Neural cell (in vitro differentiated cells): Measurements from ENCODE around the gene PNPLA2. TPM values are rescaled to one million over a fixed set of nuclear protein-coding genes. Genes with fewer than 3 reads are reported as not detected.

Experiments
- H2AFZ ChIP-seq: fragments of 200-600, 300-800 bp; sonication (generic), shearing (Covaris generic); 2 replicates; pipeline ENCODE4 v1.6.0; 2014; ENCODE audit warnings: low read depth, mild to moderate bottlenecking, antibody characterized with exemption, low read length, moderate library complexity
- H3F3A ChIP-seq: fragments of 200-600 bp; shearing (Covaris generic); 2 replicates; pipeline ENCODE4 v1.6.1; 2016; ENCODE audit warnings: mild to moderate bottlenecking, moderate library complexity, mixed read lengths, antibody characterized with exemption, low read length; ENCODE audit not compliant: insufficient read depth, poor library complexity, severe bottlenecking
- H3K27ac ChIP-seq: fragments of 200-600, 300-800 bp; sonication (generic), shearing (Covaris generic); 2 replicates; pipeline ENCODE4 v1.5.1; 2014; ENCODE audit warnings: mild to moderate bottlenecking, low read length, moderate library complexity
- H3K27me3 ChIP-seq: fragments of 300-800, 200-600 bp; sonication (generic), shearing (Covaris generic); 2 replicates; pipeline ENCODE4 v1.6.0; 2014; ENCODE audit warnings: mild to moderate bottlenecking, low read depth, low read length, moderate library complexity; ENCODE audit not compliant: insufficient read depth
- H3K36me3 ChIP-seq: fragments of 300-800, 200-600 bp; sonication (generic), shearing (Covaris generic); 2 replicates; pipeline ENCODE4 v1.5.1; 2014; ENCODE audit warnings: mild to moderate bottlenecking, antibody characterized with exemption, low read length, moderate library complexity; ENCODE audit not compliant: insufficient read depth
- H3K4me2 ChIP-seq: fragments of 300-800, 200-600 bp; sonication (generic), shearing (Covaris generic); 2 replicates; pipeline ENCODE4 v1.6.0; 2014; ENCODE audit warnings: mild to moderate bottlenecking, low read length
- H3K4me3 ChIP-seq: fragments of 300-800, 200-600 bp; sonication (generic), shearing (Covaris generic); 2 replicates; pipeline ENCODE4 v1.5.1; 2014; ENCODE audit warnings: mild to moderate bottlenecking, low read length, moderate library complexity
- H3K79me2 ChIP-seq: fragments of 200-600 bp; shearing (Covaris generic); replicated peaks from 2 replicates; pipeline ENCODE4 v1.6.0; 2014; ENCODE audit warnings: mild to moderate bottlenecking, low read length, moderate library complexity; ENCODE audit not compliant: insufficient read depth
- H3K9ac ChIP-seq: fragments of 300-800, 200-600 bp; sonication (generic), shearing (Covaris generic); 2 replicates; pipeline ENCODE4 v1.6.1; 2016; ENCODE audit warnings: mild to moderate bottlenecking, low read length, mixed read lengths
- H3K9me2 ChIP-seq: fragments of 200-600 bp; shearing (Covaris generic); 2 replicates; pipeline ENCODE4 v1.6.1; 2016; ENCODE audit warnings: mild to moderate bottlenecking, low read length, mixed read lengths; ENCODE audit not compliant: insufficient read depth
- H3K9me3 ChIP-seq: fragments of 200-600, 300-800 bp; sonication (generic), shearing (Covaris generic); 2 replicates; pipeline ENCODE4 v1.6.1; 2016; ENCODE audit warnings: mild to moderate bottlenecking, mixed run types, low read length, moderate library complexity, mixed read lengths
- H4K20me1 ChIP-seq: fragments of 200-600 bp; shearing (Covaris generic); 2 replicates; pipeline ENCODE4 v1.6.1; 2016; ENCODE audit warnings: mild to moderate bottlenecking, mixed run types; ENCODE audit not compliant: insufficient read depth
- CTCF ChIP-seq: fragments of 450-650 bp; IDR thresholded peaks from 2 replicates; pipeline ENCODE4 v1.5.1; 2014; ENCODE audit warnings: antibody characterized with exemption, mild to moderate bottlenecking, moderate library complexity; ENCODE audit not compliant: poor library complexity, severe bottlenecking
- EZH2 ChIP-seq: fragments of 200-600, 300-800 bp; shearing (Covaris generic), sonication (generic); IDR thresholded peaks from 2 replicates; pipeline ENCODE4 v1.6.1; 2014; ENCODE audit warnings: antibody characterized with exemption, low read length, borderline replicate concordance, mild to moderate bottlenecking; ENCODE audit not compliant: insufficient read depth, poor library complexity, severe bottlenecking
- MXI1 ChIP-seq: fragments of 450-650 bp; conservative IDR thresholded peaks from 2 replicates; pipeline ENCODE4 v1.6.1; 2014; ENCODE audit warnings: antibody characterized with exemption, mild to moderate bottlenecking; ENCODE audit not compliant: poor library complexity, severe bottlenecking
- POLR2AphosphoS5 ChIP-seq: IDR thresholded peaks from 2 replicates; pipeline ENCODE4 v1.6.1; 2012
- RAD21 ChIP-seq: fragments of 450-650 bp; conservative IDR thresholded peaks from 2 replicates; pipeline ENCODE4 v1.6.1; 2014; ENCODE audit warnings: antibody characterized with exemption, mild to moderate bottlenecking, moderate library complexity
- REST ChIP-seq: IDR thresholded peaks from 2 replicates; pipeline ENCODE4 v1.6.1; 2012; ENCODE audit warnings: borderline replicate concordance
- SMC3 ChIP-seq: fragments of 450-650 bp; conservative IDR thresholded peaks from 2 replicates; pipeline ENCODE4 v1.6.1; 2014; ENCODE audit warnings: antibody characterized with exemption, mild to moderate bottlenecking, moderate library complexity; ENCODE audit not compliant: poor library complexity
- TAF1 ChIP-seq: IDR thresholded peaks from 2 replicates; pipeline ENCODE4 v1.6.1; 2012; ENCODE audit warnings: low read depth
- polyA plus RNA-seq: library from polyadenylated mRNA; depleted of rRNA; stranded (reverse); fragments of >200 nt; gene quantifications from 2 replicates; pipeline ENCODE4 v1.2.3, GENCODE V29; 2014

PNPLA2 gene
- polyA plus RNA-seq, 1 donor from 2014 or later = 7.8 TPM

- peak overlapping the region; percentile 99 for H3K9ac ChIP-seq
- peak overlapping the region; percentile 99 for H3K27ac ChIP-seq
- peak overlapping the region; percentile 63 for H3K4me2 ChIP-seq
- H2AFZ ChIP-seq = no peak overlapping the region
- H3K79me2 ChIP-seq = peaks cover 13% of the 10 kb centered on the region
- TF ChIP-seq EZH2 = no peak
- no peak for TF ChIP-seq TAF1
- TF ChIP-seq CTCF = no peak
- TF ChIP-seq REST = no peak
- no peaks in the 10 kb centered on the region for H4K20me1 ChIP-seq
- no peaks in the 10 kb centered on the region for H3K9me3 ChIP-seq
- H3F3A ChIP-seq = no peaks in the 10 kb centered on the region
- no peaks in the 10 kb centered on the region for H3K36me3 ChIP-seq
- H3K27me3 ChIP-seq = no peaks in the 10 kb centered on the region
- H3K9me2 ChIP-seq = no peaks in the 10 kb centered on the region
- H3K4me3 ChIP-seq = peak overlapping the region; percentile 100
Observed at GRCh38 chr11:796565-797295, 22.0 kb upstream of the PNPLA2 start.

- no peaks in the 10 kb centered on the region for H4K20me1 ChIP-seq
Observed at GRCh38 chr11:797296-798092, 21.2 kb upstream of the PNPLA2 start.

More at GRCh38 chr11:797296-798092, 21.2 kb upstream of the PNPLA2 start:
- peaks cover 13% of the 10 kb centered on the region for H3K79me2 ChIP-seq
- H3K9me3 ChIP-seq = no peaks in the 10 kb centered on the region
- H3K9me2 ChIP-seq = no peaks in the 10 kb centered on the region
- H3K36me3 ChIP-seq = no peaks in the 10 kb centered on the region
- H3K27me3 ChIP-seq = no peaks in the 10 kb centered on the region
- TF ChIP-seq TAF1 (peak; percentile 53), MXI1 (peak; percentile 78), RAD21 (no peak), SMC3 (no peak), REST (no peak), POLR2AphosphoS5 (peak; percentile 67)
- peak overlapping the region; percentile 99 for H3K9ac ChIP-seq
- peak overlapping the region; percentile 100 for H3K4me3 ChIP-seq
- H2AFZ ChIP-seq = peak overlapping the region; percentile 68
- H3K27ac ChIP-seq = peak overlapping the region; percentile 99
- H3F3A ChIP-seq = no peaks in the 10 kb centered on the region
- H3K4me2 ChIP-seq = peak overlapping the region; percentile 63
